Activated T-cell treated with anti-CD3 and anti-CD28 coated beads, Interleukin-2, amount 50 U/mL, for 4 hours (primary cell): ENCODE measurements around the gene CBLC. TPM values are rescaled to one million over a fixed set of nuclear protein-coding genes. Genes with fewer than 3 reads are reported as not detected.
A peak's percentile ranks its signal among the peaks of the same experiment; 100 is the strongest.

Experiments used
- ATAC-seq, 2 donors: fragments of 200-7000 bp; cut with Tn5 transposase; one replicate each; pipeline ENCODE4 v1.10.0; 2021
- DNase-seq: peaks from one replicate; pipeline ENCODE4 v3.0.0-alpha.2; 2020
- H3K27me3 Mint-ChIP-seq: one replicate; pipeline ENCODE4 v1.8.0; 2021; ENCODE audit warnings: low read depth, mixed read lengths
- H3K36me3 Mint-ChIP-seq: one replicate; pipeline ENCODE4 v1.8.0; 2022; ENCODE audit warnings: mixed read lengths; ENCODE audit not compliant: insufficient read depth
- H3K4me1 Mint-ChIP-seq: one replicate; pipeline ENCODE4 v1.8.0; 2021; ENCODE audit warnings: low read depth, mixed read lengths
- H3K4me3 Mint-ChIP-seq: one replicate; pipeline ENCODE4 v1.8.0; 2021; ENCODE audit warnings: mild to moderate bottlenecking, moderate library complexity, mixed read lengths
- H3K9me3 Mint-ChIP-seq: one replicate; pipeline ENCODE4 v1.8.0; 2021; ENCODE audit warnings: mixed read lengths
- total RNA-seq, 3 donors: library from RNA; stranded (reverse); gene quantifications; one replicate each; pipeline ENCODE4 v1.2.1, GENCODE V29; 2021

CBLC gene
- total RNA-seq, 3 donors from 2014 or later: 0.23 TPM; not detected in 2

DNA sequence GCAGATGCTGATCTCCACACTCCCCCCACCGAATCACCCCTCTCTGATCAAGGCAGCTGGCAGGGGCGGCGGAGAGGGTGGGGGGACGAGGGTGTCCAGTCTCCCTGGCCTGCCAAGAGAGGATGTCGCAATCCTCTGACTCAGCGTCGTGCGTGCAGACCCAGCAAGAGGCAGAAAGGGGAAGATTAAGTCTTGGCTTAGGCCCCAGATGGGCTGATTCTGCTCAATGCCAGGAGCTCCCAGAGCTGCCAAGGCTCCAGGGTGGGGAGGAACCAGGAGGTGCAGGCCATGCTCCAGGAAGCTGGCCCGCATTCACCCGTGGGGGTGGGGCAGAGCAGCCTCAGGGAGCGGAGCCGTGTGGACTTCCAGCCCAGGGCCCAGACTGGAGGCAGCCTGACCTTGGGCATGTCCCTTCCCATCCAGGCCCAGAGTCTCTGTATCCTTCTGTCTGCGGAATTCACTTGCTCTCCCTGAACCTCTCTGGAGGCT is 35.8 kb upstream of the CBLC start:
- Mint-ChIP-seq H3K36me3 (no peaks in the 10 kb centered on the region), H3K4me1 (peaks cover 20% of the 10 kb centered on the region), H3K9me3 (no peaks in the 10 kb centered on the region), H3K4me3 (no peak overlapping the region), H3K27me3 (no peaks in the 10 kb centered on the region)
- no peak for DNase-seq
- peak; percentile 51 for ATAC-seq

DNA sequence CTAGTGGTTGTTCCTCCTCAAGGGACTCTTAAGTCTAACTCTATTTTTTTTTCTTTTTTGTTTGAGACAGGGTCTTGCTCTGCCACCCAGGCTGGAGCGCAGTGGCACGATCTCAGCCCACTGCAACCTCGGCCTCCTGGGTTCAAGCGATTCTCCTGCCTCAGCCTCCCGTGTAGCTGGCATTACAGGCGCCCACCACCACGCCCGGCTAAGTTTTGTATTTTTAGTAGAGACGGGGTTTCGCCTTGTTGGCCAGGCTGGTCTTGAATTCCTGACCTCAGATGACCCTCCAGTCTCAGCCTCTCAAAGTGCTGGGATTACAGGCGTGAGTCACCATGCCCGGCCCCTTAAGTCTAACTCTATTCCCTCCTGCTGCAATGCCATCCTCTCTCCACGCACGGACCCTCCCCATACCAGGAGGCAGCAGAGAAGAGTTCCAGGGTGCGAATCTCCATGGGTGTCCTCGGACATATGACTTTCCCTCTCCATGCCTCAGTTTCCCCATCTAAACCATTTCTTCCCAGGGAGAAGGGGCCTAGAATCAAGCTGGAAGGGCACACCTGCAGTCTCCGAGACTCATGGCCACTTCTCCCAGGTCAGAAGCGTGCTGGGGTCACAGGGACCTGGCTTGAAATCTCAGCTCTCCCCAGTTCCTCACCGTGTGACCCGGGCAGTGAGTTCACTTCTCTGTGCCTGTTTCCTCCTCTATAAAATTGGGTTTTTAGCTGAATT is 35.2 kb upstream of the CBLC start:
- DNase-seq (no peak), ATAC-seq (no peak)
- Mint-ChIP-seq H3K36me3 (no peaks in the 10 kb centered on the region), H3K27me3 (no peaks in the 10 kb centered on the region), H3K4me3 (no peak overlapping the region), H3K9me3 (no peaks in the 10 kb centered on the region), H3K4me1 (peaks cover 21% of the 10 kb centered on the region)

- ATAC-seq (no peak), DNase-seq (no peak)
- Mint-ChIP-seq H3K4me1 (peaks cover 34% of the 10 kb centered on the region), H3K4me3 (no peak overlapping the region), H3K36me3 (peaks cover 1% of the 10 kb centered on the region), H3K27me3 (no peaks in the 10 kb centered on the region), H3K9me3 (no peaks in the 10 kb centered on the region)
These were observed 32.8 kb upstream of the CBLC start for GRCh38 chr19:44744871-44745332.

- Mint-ChIP-seq H3K27me3 (no peaks in the 10 kb centered on the region), H3K9me3 (no peaks in the 10 kb centered on the region), H3K36me3 (peaks cover 1% of the 10 kb centered on the region), H3K4me3 (no peak overlapping the region), H3K4me1 (peaks cover 39% of the 10 kb centered on the region)
- ATAC-seq (no peak), DNase-seq (no peak)
These were observed 32.3 kb upstream of the CBLC start for GRCh38 chr19:44745341-44745831.

DNA sequence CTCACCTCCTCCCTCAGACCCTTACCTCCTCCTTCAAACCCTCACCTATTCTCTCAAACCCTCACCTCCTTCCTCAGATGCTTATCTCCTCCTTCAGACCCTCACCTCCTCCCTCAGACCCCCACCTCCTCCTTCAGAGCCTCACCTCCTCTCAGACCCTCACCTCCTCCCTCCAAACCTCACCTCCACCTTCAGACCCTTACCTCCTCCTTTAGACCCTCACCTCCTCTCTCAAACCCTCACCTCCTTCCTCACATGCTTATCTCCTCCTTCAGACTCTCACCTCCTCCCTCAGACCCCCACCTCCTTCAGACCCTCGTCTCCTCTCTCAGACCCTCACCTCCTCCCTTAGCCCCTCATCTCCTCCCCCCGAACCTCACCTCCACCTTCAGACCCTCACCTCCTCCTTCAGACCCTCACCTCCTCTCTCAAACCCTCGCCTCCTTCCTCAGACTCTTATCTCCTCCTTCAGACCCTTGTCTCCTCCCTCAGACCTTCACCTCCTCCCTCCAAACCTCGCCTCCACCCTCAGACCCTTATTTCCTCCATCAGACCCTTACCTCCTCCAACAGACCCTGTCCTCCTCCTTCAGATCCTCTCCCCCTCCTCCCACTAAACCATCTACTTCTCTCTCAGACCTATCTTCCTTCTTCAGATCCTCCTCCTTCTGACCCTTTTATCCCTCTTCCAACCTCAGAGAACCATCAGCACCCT is 31.6 kb upstream of the CBLC start:
- Mint-ChIP-seq H3K36me3 (peaks cover 1% of the 10 kb centered on the region), H3K9me3 (no peaks in the 10 kb centered on the region), H3K27me3 (no peaks in the 10 kb centered on the region), H3K4me1 (peaks cover 45% of the 10 kb centered on the region), H3K4me3 (peak overlapping the region; percentile 24)
- no peak for ATAC-seq
- no peak for DNase-seq

GRCh38 chr19:44746616-44746945 is 31.1 kb upstream of the CBLC start:
- Mint-ChIP-seq H3K36me3 (peaks cover 1% of the 10 kb centered on the region), H3K4me1 (peaks cover 48% of the 10 kb centered on the region), H3K9me3 (no peaks in the 10 kb centered on the region), H3K27me3 (no peaks in the 10 kb centered on the region), H3K4me3 (peak overlapping the region; percentile 87)
- DNase-seq (no peak), ATAC-seq (no peak)

DNA sequence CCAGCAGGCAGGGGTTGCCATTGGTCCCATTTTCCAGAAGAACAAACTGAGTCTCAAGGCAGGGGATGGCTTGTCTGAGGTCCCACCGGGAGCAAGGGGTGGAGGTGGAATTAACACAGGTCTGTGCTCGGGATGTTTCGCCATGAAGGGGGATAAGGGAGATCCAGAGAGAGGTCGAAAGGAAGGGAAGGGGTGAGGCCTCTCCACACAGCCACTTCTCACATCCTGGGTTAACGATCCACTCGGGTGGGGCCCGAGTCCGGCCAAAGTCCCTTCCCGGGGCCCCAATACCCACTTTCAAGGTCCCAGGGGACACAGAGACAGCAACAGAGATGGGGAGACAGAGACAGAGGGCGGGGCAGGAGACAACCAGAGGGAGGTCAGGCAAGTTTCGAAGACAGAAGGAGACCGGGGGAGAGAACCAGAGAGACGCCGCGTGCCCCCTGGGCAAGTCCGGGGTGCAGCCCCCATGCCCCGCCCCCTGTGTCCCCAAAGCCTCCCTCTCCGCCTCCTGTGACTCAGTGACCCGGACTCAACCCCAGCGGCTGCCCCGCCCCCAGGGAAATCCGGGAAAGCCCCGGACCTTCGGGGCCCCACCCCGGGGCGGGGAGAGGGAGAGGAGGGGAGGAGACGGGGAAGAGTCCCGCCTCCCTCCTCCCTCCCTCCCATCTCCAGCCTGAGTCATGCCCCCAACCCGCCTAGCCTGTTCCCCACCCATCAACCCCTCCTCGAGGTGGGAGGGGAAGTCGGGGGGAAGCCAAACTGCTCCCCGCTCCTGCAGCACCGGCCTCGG is 30.5 kb upstream of the CBLC start:
- Mint-ChIP-seq H3K9me3 (no peaks in the 10 kb centered on the region), H3K4me1 (peaks cover 51% of the 10 kb centered on the region), H3K27me3 (no peaks in the 10 kb centered on the region), H3K36me3 (peaks cover 2% of the 10 kb centered on the region), H3K4me3 (peak overlapping the region; percentile 87)
- ATAC-seq (peak; percentile 85 to 88), DNase-seq (peak; percentile 95)

DNA sequence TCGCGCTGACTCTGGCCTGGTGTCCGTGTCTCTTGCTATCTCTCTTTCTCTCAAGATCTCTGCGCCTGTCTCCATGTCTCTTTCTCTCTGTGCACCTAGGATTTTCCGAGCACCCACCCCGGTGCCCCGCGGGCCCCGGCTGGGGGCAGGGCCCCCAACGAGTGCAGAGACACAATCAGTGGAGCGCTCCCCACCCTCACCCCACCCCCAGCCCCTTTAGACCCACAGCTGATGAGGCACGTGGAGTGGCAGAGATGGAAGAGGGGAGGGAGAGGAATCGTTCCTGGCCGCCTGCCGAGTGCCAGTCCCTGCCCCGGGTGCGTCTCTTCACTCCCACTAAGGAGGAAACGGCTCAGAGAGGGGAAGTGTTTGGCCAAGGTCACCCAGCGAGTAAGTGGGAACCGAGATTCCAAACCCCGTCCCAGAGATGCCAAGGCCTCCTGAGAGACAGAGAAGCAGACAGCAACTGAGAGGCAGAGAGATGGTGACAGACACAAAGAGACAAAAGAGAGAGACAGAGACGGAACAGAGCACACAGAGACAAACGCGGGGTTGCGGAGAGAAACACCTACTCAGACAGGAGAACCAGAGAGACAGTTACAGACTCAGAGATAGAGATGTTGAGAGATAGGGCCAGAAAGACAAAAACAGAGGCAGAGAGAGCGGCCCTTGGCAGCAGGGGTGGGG is 29.8 kb upstream of the CBLC start:
- H3K4me3 Mint-ChIP-seq: peak overlapping the region; percentile 87
- no peaks in the 10 kb centered on the region for H3K27me3 Mint-ChIP-seq
- H3K4me1 Mint-ChIP-seq: peaks cover 53% of the 10 kb centered on the region
- peaks cover 5% of the 10 kb centered on the region for H3K36me3 Mint-ChIP-seq
- H3K9me3 Mint-ChIP-seq: no peaks in the 10 kb centered on the region
- ATAC-seq: peak; percentile 36 to 38
- DNase-seq: no peak

GRCh38 chr19:44748426-44749254 is 29.1 kb upstream of the CBLC start, which contains the start of gene BCL3:
Gene BCL3 (plus strand): TSS chr19:44748708. CDS start chr19:44748791, 83 bp downstream.
- Mint-ChIP-seq H3K4me1 (peaks cover 58% of the 10 kb centered on the region), H3K36me3 (peaks cover 5% of the 10 kb centered on the region), H3K27me3 (no peaks in the 10 kb centered on the region), H3K9me3 (no peaks in the 10 kb centered on the region), H3K4me3 (peak within 1 kb of the TSS; percentile 87)
- peak; percentile 20 to 31 for ATAC-seq
- peak; percentile 67 for DNase-seq

DNA sequence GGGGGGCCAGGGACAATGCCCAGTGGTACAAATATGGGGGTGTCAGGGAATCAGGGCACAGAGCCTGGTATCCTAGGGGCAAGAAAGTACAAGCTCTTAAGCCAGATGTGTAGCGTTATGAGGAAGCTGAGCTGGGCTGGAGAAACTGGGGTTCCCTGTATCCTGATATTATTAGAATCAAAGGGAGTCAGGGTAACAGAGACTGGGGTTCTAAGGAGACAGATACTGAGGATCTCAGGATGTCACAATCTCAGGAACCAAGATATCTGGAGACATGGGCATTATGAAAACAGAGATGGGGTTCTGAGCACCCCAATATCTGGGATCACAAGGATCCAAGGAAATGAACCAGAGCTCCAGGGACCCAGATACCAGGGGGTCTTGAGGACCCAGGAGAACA is 28.4 kb upstream of the CBLC start:
- Mint-ChIP-seq H3K4me3 (peak overlapping the region; percentile 87), H3K27me3 (no peaks in the 10 kb centered on the region), H3K36me3 (peaks cover 5% of the 10 kb centered on the region), H3K4me1 (peaks cover 61% of the 10 kb centered on the region), H3K9me3 (no peaks in the 10 kb centered on the region)
- no peak for DNase-seq
- no peak for ATAC-seq

- H3K27me3 Mint-ChIP-seq: no peaks in the 10 kb centered on the region
- DNase-seq (no peak), ATAC-seq (no peak)
- peak overlapping the region; percentile 87 for H3K4me3 Mint-ChIP-seq
- peaks cover 67% of the 10 kb centered on the region for H3K4me1 Mint-ChIP-seq
- no peaks in the 10 kb centered on the region for H3K9me3 Mint-ChIP-seq
- peaks cover 5% of the 10 kb centered on the region for H3K36me3 Mint-ChIP-seq
These were observed 27.7 kb upstream of the CBLC start for GRCh38 chr19:44749994-44750393.

DNA sequence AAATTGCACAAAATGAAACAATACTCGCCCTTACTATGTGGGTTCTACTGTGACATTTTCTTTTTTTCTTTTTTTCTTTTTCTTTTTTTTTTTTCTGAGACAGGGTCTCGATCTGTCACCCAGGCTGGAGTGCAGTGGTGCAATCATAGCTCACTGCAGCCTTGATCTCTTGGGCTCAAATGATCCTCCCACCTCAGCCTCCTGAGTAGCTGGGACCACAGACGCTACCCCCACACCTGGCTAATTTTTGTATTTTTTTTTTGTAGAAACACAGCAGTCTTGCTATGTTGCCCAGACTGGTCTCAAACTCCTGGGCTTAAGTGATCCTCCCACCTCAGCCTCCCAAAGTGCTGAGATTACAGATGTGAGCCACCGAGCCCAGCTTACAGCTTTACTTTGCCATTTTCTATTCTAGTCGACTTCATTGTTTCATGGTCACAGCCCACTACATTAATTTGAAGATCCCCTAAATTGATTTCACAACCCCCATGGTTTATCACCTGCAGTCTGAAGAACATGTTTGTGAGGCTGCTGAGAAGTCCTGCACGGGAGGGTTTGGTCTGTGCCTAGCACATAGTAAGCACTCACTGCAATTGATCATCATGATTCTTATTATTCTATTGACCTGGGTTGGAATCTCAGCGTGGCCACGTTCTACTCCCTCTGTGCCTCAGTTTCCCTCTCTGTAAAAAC is 25.4 kb upstream of the CBLC start:
- ATAC-seq: no peak
- no peaks in the 10 kb centered on the region for H3K9me3 Mint-ChIP-seq
- no peak for DNase-seq
- H3K36me3 Mint-ChIP-seq: peaks cover 5% of the 10 kb centered on the region
- H3K4me1 Mint-ChIP-seq: peaks cover 68% of the 10 kb centered on the region
- peak overlapping the region; percentile 87 for H3K4me3 Mint-ChIP-seq
- H3K27me3 Mint-ChIP-seq: no peaks in the 10 kb centered on the region
